Spleen (tissue), 7 donors: ENCODE data around the gene COL4A1.

Source experiments
- CTCF ChIP-seq, 11 experiments: fragments of 200-600 bp in 7 of 11; fragments of 450-650 bp in 4 of 11; sonication (generic) in 4 of 11; IDR thresholded peaks in 8 of 11; conservative IDR thresholded peaks in 3 of 11; 1 replicate in 7 of 11; 2 replicates in 4 of 11; pipeline versions ENCODE4 v1.4.0 to v1.8.0; 2016 to 2021; ENCODE audit warnings: antibody characterized with exemption in 11 of 11, inconsistent platforms in 4 of 11, mild to moderate bottlenecking in 1 of 11
- POLR2A ChIP-seq, 3 donors: fragments of 450-650 bp; IDR thresholded peaks; one replicate each; pipeline ENCODE4 v1.5.1; 2017; ENCODE audit warnings: antibody characterized with exemption in 3 of 3, mild to moderate bottlenecking in 1 of 3
- donor health status: DM: no; HTN: no; CAD: no; lungs with moderate emphysema.
- donor health status: DM: no; HTN: no; CAD: no.
- donor health status: DM: no; HTN: no; CAD: no.

GRCh38 chr13:110132225-110132982 is 174.6 kb downstream of the COL4A1 start:
- no peak for TF ChIP-seq CTCF (IDR thresholded peaks at IDR 0.05 in 8 of 11, conservative IDR thresholded peaks at IDR 0.05 in 3 of 11)
- no peak for TF ChIP-seq POLR2A (IDR thresholded peaks at IDR 0.05)
